ENCODE measurements around the gene POLG2. TPM values are rescaled to one million over a fixed set of nuclear protein-coding genes. Genes with fewer than 3 reads are reported as not detected.

The POLG2 gene
- total RNA-seq, 6 experiments from 2014 or later: 6.5 to 11.8 (median 7.3) TPM

DNA sequence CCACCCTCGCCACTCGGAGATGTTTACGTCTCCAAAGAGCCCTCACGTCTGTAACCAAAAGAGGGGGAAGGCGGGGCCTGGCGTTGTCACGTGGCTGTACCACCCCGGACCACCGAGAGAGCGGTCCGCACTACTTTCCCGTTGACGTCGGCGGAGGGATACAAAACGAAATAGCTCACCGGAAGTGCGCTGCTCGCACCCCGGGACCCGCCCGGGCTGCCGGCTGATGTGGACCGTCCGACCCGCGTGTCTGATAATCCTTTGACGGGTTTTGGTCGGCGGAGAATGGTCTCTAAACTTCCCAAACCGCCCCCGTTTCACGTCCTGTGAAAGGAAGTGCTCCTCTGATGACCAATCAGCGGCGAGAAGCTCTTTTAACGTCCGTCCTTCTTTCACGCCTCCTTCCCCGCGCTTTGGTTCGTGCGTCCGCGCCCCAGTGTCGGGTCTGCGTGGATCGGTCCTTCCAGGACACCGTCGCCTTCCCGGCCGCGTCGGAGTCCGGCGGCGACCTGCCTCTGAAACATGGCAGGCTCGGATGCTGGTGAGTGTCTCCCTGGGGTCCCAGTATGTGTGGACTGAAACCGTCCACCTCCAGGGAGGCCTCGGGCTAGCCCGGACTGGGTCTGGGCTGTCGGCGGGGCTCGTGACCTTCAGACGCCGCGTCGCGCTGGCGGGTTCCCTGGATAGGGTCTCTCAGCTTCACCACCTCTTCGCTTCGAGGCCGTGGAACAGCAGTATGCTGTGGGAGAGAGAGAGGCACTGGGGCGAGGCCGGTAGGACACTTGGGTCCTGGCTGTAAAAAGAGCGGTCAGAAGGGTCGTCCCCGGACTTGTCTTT lies 9.9 kb upstream of the POLG2 start, which contains the start of gene CEP95:
TSS of gene CEP95 (plus strand) at position 402 of the 837 bp plus-strand sequence. CDS start at position 523, 121 bp downstream.
- Mint-ChIP-seq H3K9me3 (peaks cover 9% of the 10 kb centered on the region; the same call in 1 of the 2 replicates), H3K4me1 (ENCODE audit: low read depth) (peaks cover 44% of the 10 kb centered on the region), H3K27ac (peak within 1 kb of the TSS; percentile 100), H3K27me3 (ENCODE audit: insufficient read depth) (peaks cover 26% of the 10 kb centered on the region), H3K36me3 (ENCODE audit: low read depth) (peaks cover 64% of the 10 kb centered on the region), H3K4me3 (peak within 1 kb of the TSS; percentile 98)
- no peak for TF ChIP-seq CTCF (IDR thresholded peaks at IDR 0.05)
- peak; percentile 98 for DNase-seq

DNA sequence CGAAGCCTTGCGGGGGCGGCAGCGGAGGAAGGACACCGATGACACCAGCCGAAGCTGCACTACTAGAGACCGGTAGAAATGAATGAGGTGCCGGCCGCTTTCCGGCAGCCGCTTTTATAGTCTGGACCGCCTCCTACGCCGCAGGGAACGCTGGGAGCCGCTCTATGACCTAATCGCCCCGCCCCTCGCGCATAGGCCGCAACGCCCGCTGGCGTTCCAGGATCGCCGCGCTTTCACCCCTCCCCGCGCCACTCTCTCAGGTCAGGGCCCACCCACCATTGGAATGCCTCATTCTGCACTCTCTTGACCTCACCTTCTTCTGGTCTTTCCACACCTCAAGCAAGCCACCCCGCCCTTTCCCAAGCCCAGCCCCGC lies 9.3 kb upstream of the POLG2 start, which contains the start of gene DDX5:
TSS of gene DDX5 (minus strand) at position 89 of the 375 bp plus-strand sequence. CDS start 170 bp downstream, outside the sequence.
- TF ChIP-seq CTCF (IDR thresholded peaks at IDR 0.05): no peak
- peak; percentile 95 for DNase-seq
- Mint-ChIP-seq H3K27ac (peak within 1 kb of the TSS; percentile 100), H3K4me1 (ENCODE audit: low read depth) (peaks cover 50% of the 10 kb centered on the region), H3K9me3 (peaks cover 9% of the 10 kb centered on the region; the same call in 1 of the 2 replicates), H3K4me3 (peak within 1 kb of the TSS; percentile 98), H3K36me3 (ENCODE audit: low read depth) (peaks cover 65% of the 10 kb centered on the region), H3K27me3 (ENCODE audit: insufficient read depth) (peaks cover 26% of the 10 kb centered on the region)

GRCh38 chr17:64505340-64506200 lies 8.7 kb upstream of the POLG2 start:
- Mint-ChIP-seq H3K4me1 (ENCODE audit: low read depth) (peaks cover 56% of the 10 kb centered on the region), H3K27ac (peak overlapping the region; percentile 100), H3K9me3 (peaks cover 9% of the 10 kb centered on the region; the same call in 1 of the 2 replicates), H3K4me3 (peak overlapping the region; percentile 98), H3K27me3 (ENCODE audit: insufficient read depth) (peaks cover 26% of the 10 kb centered on the region), H3K36me3 (ENCODE audit: low read depth) (peaks cover 65% of the 10 kb centered on the region)
- DNase-seq: peak; percentile 79
- TF ChIP-seq CTCF (IDR thresholded peaks at IDR 0.05): peak; percentile 3; the same call in 1 of the 2 replicates

DNA sequence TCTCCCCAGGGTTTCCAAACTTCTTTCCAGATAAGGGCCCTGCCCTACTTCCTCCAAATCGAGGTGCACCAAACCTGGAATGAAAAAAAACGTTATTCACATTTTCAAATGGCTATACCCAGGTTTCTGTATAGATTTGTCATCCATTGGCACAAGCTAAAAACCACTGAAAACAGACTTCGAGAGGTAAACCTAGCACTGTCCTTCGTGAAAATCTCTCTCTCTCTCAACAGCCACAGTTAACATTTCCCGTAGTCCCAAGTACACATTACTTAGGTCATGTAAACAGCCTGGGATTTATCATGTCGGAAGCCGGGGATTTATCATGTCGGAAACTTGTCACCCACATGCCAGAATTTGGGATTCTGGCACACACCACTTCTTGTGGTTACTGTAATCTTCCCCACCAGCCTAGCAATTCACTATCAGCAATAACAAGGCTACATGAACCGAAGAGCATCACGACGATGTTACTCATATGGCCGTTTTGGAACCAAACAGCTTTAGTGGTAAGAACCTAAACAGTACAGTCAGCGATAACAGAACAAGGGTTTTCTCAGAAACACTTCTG lies 8.0 kb upstream of the POLG2 start:
- peak overlapping the region; percentile 98 for H3K4me3 Mint-ChIP-seq
- peaks cover 9% of the 10 kb centered on the region; the same call in 1 of the 2 replicates for H3K9me3 Mint-ChIP-seq

More for the DNA sequence above, 8.0 kb upstream of the POLG2 start:
- Mint-ChIP-seq H3K27ac (peak overlapping the region; percentile 100), H3K4me1 (ENCODE audit: low read depth) (peaks cover 63% of the 10 kb centered on the region), H3K27me3 (ENCODE audit: insufficient read depth) (peaks cover 31% of the 10 kb centered on the region), H3K36me3 (ENCODE audit: low read depth) (peaks cover 67% of the 10 kb centered on the region)
- no peak for DNase-seq
- no peak for TF ChIP-seq CTCF (IDR thresholded peaks at IDR 0.05)
